HEK293 (cell line): ENCODE measurements around the gene MAN1C1.

ENCODE experiments used
- GLIS2 ChIP-seq: fragments of 450-650 bp; formaldehyde crosslinking; IDR thresholded peaks from 2 replicates; pipeline ENCODE4 v1.5.1; 2016; ENCODE audit warnings: missing biosample characterization, missing genetic modification characterization
- HOXA7 ChIP-seq: sonication (generic); formaldehyde crosslinking; IDR thresholded peaks from 2 replicates; pipeline ENCODE4 v1.8.1; 2022; ENCODE audit warnings: missing genetic modification reagents, borderline replicate concordance
- KLF1 ChIP-seq: fragments of 450-650 bp; formaldehyde crosslinking; IDR thresholded peaks from 2 replicates; pipeline ENCODE4 v1.5.1; 2016; ENCODE audit warnings: missing biosample characterization, missing genetic modification characterization
- MZF1 ChIP-seq: fragments of 450-650 bp; formaldehyde crosslinking; IDR thresholded peaks from 2 replicates; pipeline ENCODE4 v1.5.1; 2017; ENCODE audit warnings: missing biosample characterization, missing genetic modification characterization, borderline replicate concordance
- OSR2 ChIP-seq: fragments of 450-650 bp; formaldehyde crosslinking; IDR thresholded peaks from 2 replicates; pipeline ENCODE4 v1.5.1; 2016; ENCODE audit warnings: missing biosample characterization, missing genetic modification characterization
- SCRT2 ChIP-seq: fragments of 450-650 bp; formaldehyde crosslinking; IDR thresholded peaks from 2 replicates; pipeline ENCODE4 v1.5.1; 2016; ENCODE audit warnings: missing biosample characterization, missing genetic modification characterization
- TRIM28 ChIP-seq: IDR thresholded peaks from 2 replicates; pipeline ENCODE4 v1.6.1; 2011; ENCODE audit warnings: low read length, control low read depth, borderline replicate concordance
- YY1 ChIP-seq: fragments of 450-650 bp; formaldehyde crosslinking; IDR thresholded peaks from 2 replicates; pipeline ENCODE4 v1.5.1; 2018; ENCODE audit warnings: missing biosample characterization, missing genetic modification characterization
- ZBTB20 ChIP-seq: fragments of 450-650 bp; formaldehyde crosslinking; IDR thresholded peaks from 2 replicates; pipeline ENCODE4 v1.5.1; 2016; ENCODE audit warnings: missing biosample characterization, missing genetic modification characterization
- ZFHX2 ChIP-seq: fragments of 450-650 bp; formaldehyde crosslinking; conservative IDR thresholded peaks from 2 replicates; pipeline ENCODE4 v1.5.1; 2016; ENCODE audit warnings: missing biosample characterization, missing genetic modification characterization
- ZNF140 ChIP-seq: fragments of 450-650 bp; formaldehyde crosslinking; IDR thresholded peaks from 2 replicates; pipeline ENCODE4 v1.5.1; 2016; ENCODE audit warnings: missing biosample characterization, missing genetic modification characterization
- ZNF155 ChIP-seq: fragments of 450-650 bp; formaldehyde crosslinking; IDR thresholded peaks from 2 replicates; pipeline ENCODE4 v1.5.1; 2016; ENCODE audit warnings: missing biosample characterization, missing genetic modification characterization
- ZNF16 ChIP-seq: fragments of 450-650 bp; formaldehyde crosslinking; IDR thresholded peaks from 2 replicates; pipeline ENCODE4 v1.5.1; 2016; ENCODE audit warnings: low read depth, missing biosample characterization, missing genetic modification characterization
- ZNF169 ChIP-seq: fragments of 450-650 bp; formaldehyde crosslinking; IDR thresholded peaks from 2 replicates; pipeline ENCODE4 v1.5.1; 2016; ENCODE audit warnings: missing biosample characterization, missing genetic modification characterization
- ZNF214 ChIP-seq: fragments of 450-650 bp; formaldehyde crosslinking; IDR thresholded peaks from 2 replicates; pipeline ENCODE4 v1.5.1; 2017; ENCODE audit warnings: missing biosample characterization, mild to moderate bottlenecking, missing genetic modification characterization, borderline replicate concordance
- ZNF248 ChIP-seq: fragments of 450-650 bp; formaldehyde crosslinking; IDR thresholded peaks from 2 replicates; pipeline ENCODE4 v1.5.1; 2017; ENCODE audit warnings: missing biosample characterization, missing genetic modification characterization
- ZNF354C ChIP-seq: fragments of 450-650 bp; formaldehyde crosslinking; IDR thresholded peaks from 2 replicates; pipeline ENCODE4 v1.5.1; 2016; ENCODE audit warnings: missing biosample characterization, missing genetic modification characterization, low read depth, borderline replicate concordance
- ZNF37A ChIP-seq: fragments of 450-650 bp; IDR thresholded peaks from 2 replicates; pipeline ENCODE4 v1.5.1; 2018; ENCODE audit warnings: missing biosample characterization, missing genetic modification characterization
- ZNF394 ChIP-seq: fragments of 450-650 bp; formaldehyde crosslinking; IDR thresholded peaks from 2 replicates; pipeline ENCODE4 v1.5.1; 2016; ENCODE audit warnings: missing biosample characterization, missing genetic modification characterization, mild to moderate bottlenecking, moderate library complexity, borderline replicate concordance
- ZNF510 ChIP-seq: fragments of 450-650 bp; formaldehyde crosslinking; IDR thresholded peaks from 2 replicates; pipeline ENCODE4 v1.5.1; 2018; ENCODE audit warnings: mild to moderate bottlenecking, missing genetic modification characterization, missing biosample characterization; ENCODE audit not compliant: insufficient replicate concordance
- ZNF558 ChIP-seq: fragments of 450-650 bp; formaldehyde crosslinking; IDR thresholded peaks from 2 replicates; pipeline ENCODE4 v1.5.1; 2016; ENCODE audit warnings: missing biosample characterization, missing genetic modification characterization
- ZNF561 ChIP-seq: fragments of 450-650 bp; IDR thresholded peaks from 2 replicates; pipeline ENCODE4 v1.5.1; 2018; ENCODE audit warnings: missing biosample characterization, missing genetic modification characterization, borderline replicate concordance
- ZNF610 ChIP-seq: fragments of 450-650 bp; formaldehyde crosslinking; IDR thresholded peaks from 2 replicates; pipeline ENCODE4 v1.5.1; 2016; ENCODE audit warnings: missing biosample characterization, missing genetic modification characterization, borderline replicate concordance
- ZNF624 ChIP-seq: fragments of 450-650 bp; formaldehyde crosslinking; IDR thresholded peaks from 2 replicates; pipeline ENCODE4 v1.5.1; 2017; ENCODE audit warnings: missing biosample characterization, missing genetic modification characterization
- ZNF629 ChIP-seq: fragments of 450-650 bp; formaldehyde crosslinking; IDR thresholded peaks from 2 replicates; pipeline ENCODE4 v1.5.1; 2017; ENCODE audit warnings: missing biosample characterization, missing genetic modification characterization
- ZNF654 ChIP-seq: fragments of 450-650 bp; formaldehyde crosslinking; IDR thresholded peaks from 2 replicates; pipeline ENCODE4 v1.5.1; 2016; ENCODE audit warnings: low read depth, missing biosample characterization, missing genetic modification characterization
- ZNF677 ChIP-seq: fragments of 450-650 bp; IDR thresholded peaks from 2 replicates; pipeline ENCODE4 v1.5.0; 2018; ENCODE audit warnings: missing biosample characterization, mild to moderate bottlenecking, missing genetic modification characterization, moderate library complexity
- ZNF701 ChIP-seq: fragments of 450-650 bp; formaldehyde crosslinking; IDR thresholded peaks from 2 replicates; pipeline ENCODE4 v1.5.1; 2016; ENCODE audit warnings: missing biosample characterization, missing genetic modification characterization
- ZNF837 ChIP-seq: fragments of 450-650 bp; formaldehyde crosslinking; IDR thresholded peaks from 2 replicates; pipeline ENCODE4 v1.5.1; 2016; ENCODE audit warnings: missing biosample characterization, missing genetic modification characterization
- TF ChIP-seq, protein P1 (sequence below): fragments of 450-650 bp; formaldehyde crosslinking; IDR thresholded peaks from 2 replicates; pipeline ENCODE4 v1.5.1; 2017; ENCODE audit warnings: missing biosample characterization, missing genetic modification characterization
- TF ChIP-seq, protein P2 (sequence below): fragments of 450-650 bp; formaldehyde crosslinking; IDR thresholded peaks from 2 replicates; pipeline ENCODE4 v1.5.1; 2016; ENCODE audit warnings: missing biosample characterization, missing genetic modification characterization
- TF ChIP-seq, protein P3 (sequence below): fragments of 450-650 bp; formaldehyde crosslinking; IDR thresholded peaks from 2 replicates; pipeline ENCODE4 v1.5.1; 2016; ENCODE audit warnings: missing biosample characterization, missing genetic modification characterization, borderline replicate concordance
- TF ChIP-seq, protein P4 (sequence below): fragments of 450-650 bp; formaldehyde crosslinking; IDR thresholded peaks from 2 replicates; pipeline ENCODE4 v1.5.1; 2017; ENCODE audit warnings: missing biosample characterization, missing genetic modification characterization

Gene MAN1C1

DNA sequence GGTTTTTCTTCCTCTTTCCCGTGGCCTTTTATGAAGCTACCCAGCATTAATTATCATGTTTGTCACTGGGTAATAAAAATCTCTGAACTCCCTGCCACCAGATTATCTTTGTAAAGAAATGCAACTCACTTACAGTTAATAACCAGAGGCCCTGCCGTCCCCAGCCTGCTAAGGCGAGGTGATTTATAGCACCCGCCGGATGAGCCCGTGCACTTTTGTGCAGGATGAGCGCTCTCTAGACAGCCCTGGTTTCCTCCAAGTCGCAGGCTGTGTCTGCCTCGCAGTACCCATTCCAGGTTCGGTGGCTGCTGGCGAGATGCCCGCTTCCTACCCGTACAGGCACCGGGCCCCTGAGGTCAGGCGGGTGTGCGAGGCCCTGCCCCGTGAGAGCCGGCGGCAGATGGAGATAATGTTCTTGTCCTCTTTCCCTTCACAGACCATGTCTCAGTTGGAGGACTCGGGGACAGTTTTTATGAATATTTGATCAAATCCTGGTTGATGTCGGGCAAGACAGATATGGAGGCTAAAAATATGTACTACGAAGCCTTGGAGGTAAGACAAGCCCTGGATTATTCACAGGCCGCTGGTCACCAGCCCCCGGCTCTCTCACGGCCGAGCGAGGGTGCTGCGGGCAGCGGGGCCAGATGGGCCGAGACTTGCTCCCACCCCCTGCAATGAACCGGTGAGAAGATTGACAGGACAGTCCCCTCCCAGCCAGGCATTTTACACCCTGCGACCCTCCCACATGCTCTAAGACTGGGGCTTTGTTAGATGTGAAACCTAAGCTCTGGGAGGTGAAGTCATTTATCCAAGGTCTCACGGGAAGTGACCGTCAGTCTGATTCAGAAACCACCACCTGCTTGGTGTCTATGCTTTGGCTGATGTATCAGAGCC lies 154.9 kb downstream of the MAN1C1 start (continued):
- TF ChIP-seq MZF1 (tag by site-specific recombination) (no peak), OSR2 (peak; percentile 95), GLIS2 (tag by site-specific recombination) (peak; percentile 72), ZNF354C (no peak), ZNF16 (tag by site-specific recombination) (no peak), ZBTB20 (tag by site-specific recombination) (peak; percentile 64), ZNF624 (no peak), TRIM28 (peak; percentile 58; the same call in 1 of the 2 replicates), ZNF394 (tag by site-specific recombination) (no peak), ZNF558 (tag by site-specific recombination) (no peak), ZNF629 (tag by site-specific recombination) (peak; percentile 28; the same call in 1 of the 2 replicates), ZNF169 (tag by site-specific recombination) (no peak), ZNF610 (0 out of 2 replicates have a peak, but pooled peaks have one; percentile 57), ZNF248 (no peak), ZFHX2 (tag by site-specific recombination) (peak; percentile 51), ZNF677 (no peak), ZNF214 (tag by site-specific recombination) (no peak), ZNF561 (tag by site-specific recombination) (peak; percentile 76; the same call in 1 of the 2 replicates), HOXA7 (CRISPR knock-in tag) (no peak), ZNF140 (no peak), YY1 (tag by site-specific recombination) (no peak), ZNF155 (tag by site-specific recombination) (no peak), SCRT2 (no peak), KLF1 (tag by site-specific recombination) (no peak), ZNF837 (tag by site-specific recombination) (no peak), ZNF510 (tag by site-specific recombination) (no peak), ZNF654 (tag by site-specific recombination) (no peak), ZNF37A (tag by site-specific recombination) (no peak), ZNF701 (tag by site-specific recombination) (no peak)
- TF ChIP-seq, protein P1, sequence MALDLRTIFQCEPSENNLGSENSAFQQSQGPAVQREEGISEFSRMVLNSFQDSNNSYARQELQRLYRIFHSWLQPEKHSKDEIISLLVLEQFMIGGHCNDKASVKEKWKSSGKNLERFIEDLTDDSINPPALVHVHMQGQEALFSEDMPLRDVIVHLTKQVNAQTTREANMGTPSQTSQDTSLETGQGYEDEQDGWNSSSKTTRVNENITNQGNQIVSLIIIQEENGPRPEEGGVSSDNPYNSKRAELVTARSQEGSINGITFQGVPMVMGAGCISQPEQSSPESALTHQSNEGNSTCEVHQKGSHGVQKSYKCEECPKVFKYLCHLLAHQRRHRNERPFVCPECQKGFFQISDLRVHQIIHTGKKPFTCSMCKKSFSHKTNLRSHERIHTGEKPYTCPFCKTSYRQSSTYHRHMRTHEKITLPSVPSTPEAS (tag by site-specific recombination) = no peak
- TF ChIP-seq, protein P2, sequence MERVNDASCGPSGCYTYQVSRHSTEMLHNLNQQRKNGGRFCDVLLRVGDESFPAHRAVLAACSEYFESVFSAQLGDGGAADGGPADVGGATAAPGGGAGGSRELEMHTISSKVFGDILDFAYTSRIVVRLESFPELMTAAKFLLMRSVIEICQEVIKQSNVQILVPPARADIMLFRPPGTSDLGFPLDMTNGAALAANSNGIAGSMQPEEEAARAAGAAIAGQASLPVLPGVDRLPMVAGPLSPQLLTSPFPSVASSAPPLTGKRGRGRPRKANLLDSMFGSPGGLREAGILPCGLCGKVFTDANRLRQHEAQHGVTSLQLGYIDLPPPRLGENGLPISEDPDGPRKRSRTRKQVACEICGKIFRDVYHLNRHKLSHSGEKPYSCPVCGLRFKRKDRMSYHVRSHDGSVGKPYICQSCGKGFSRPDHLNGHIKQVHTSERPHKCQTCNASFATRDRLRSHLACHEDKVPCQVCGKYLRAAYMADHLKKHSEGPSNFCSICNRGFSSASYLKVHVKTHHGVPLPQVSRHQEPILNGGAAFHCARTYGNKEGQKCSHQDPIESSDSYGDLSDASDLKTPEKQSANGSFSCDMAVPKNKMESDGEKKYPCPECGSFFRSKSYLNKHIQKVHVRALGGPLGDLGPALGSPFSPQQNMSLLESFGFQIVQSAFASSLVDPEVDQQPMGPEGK = no peak; the same call in 1 of the 2 replicates
- TF ChIP-seq, protein P3, sequence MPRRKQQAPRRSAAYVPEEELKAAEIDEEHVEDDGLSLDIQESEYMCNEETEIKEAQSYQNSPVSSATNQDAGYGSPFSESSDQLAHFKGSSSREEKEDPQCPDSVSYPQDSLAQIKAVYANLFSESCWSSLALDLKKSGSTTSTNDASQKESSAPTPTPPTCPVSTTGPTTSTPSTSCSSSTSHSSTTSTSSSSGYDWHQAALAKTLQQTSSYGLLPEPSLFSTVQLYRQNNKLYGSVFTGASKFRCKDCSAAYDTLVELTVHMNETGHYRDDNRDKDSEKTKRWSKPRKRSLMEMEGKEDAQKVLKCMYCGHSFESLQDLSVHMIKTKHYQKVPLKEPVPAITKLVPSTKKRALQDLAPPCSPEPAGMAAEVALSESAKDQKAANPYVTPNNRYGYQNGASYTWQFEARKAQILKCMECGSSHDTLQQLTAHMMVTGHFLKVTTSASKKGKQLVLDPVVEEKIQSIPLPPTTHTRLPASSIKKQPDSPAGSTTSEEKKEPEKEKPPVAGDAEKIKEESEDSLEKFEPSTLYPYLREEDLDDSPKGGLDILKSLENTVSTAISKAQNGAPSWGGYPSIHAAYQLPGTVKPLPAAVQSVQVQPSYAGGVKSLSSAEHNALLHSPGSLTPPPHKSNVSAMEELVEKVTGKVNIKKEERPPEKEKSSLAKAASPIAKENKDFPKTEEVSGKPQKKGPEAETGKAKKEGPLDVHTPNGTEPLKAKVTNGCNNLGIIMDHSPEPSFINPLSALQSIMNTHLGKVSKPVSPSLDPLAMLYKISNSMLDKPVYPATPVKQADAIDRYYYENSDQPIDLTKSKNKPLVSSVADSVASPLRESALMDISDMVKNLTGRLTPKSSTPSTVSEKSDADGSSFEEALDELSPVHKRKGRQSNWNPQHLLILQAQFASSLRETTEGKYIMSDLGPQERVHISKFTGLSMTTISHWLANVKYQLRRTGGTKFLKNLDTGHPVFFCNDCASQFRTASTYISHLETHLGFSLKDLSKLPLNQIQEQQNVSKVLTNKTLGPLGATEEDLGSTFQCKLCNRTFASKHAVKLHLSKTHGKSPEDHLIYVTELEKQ (tag by site-specific recombination) = peak; percentile 57; the same call in 1 of the 2 replicates
- TF ChIP-seq, protein P4, sequence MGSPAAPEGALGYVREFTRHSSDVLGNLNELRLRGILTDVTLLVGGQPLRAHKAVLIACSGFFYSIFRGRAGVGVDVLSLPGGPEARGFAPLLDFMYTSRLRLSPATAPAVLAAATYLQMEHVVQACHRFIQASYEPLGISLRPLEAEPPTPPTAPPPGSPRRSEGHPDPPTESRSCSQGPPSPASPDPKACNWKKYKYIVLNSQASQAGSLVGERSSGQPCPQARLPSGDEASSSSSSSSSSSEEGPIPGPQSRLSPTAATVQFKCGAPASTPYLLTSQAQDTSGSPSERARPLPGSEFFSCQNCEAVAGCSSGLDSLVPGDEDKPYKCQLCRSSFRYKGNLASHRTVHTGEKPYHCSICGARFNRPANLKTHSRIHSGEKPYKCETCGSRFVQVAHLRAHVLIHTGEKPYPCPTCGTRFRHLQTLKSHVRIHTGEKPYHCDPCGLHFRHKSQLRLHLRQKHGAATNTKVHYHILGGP (tag by site-specific recombination) = no peak
